Tibial nerve (tissue), 4 donors: ENCODE data around the gene SUMF1.

Experiments
- EP300 ChIP-seq, 2 donors: sonication (generic); formaldehyde crosslinking; IDR thresholded peaks; one replicate each; pipeline ENCODE4 v1.6.1; 2017; ENCODE audit warnings: antibody characterized with exemption in 2 of 2, mild to moderate bottlenecking in 1 of 2
- POLR2A ChIP-seq, 2 donors: fragments of 450-650 bp; IDR thresholded peaks; one replicate each; pipeline ENCODE4 v1.6.1; 2017; ENCODE audit warnings: antibody characterized with exemption in 2 of 2, mild to moderate bottlenecking in 2 of 2, moderate library complexity in 2 of 2
- TF ChIP-seq, protein P1 (sequence below), 5 experiments: fragments of 200-600 bp in 3 of 5; fragments of 450-650 bp in 2 of 5; sonication (generic) in 3 of 5; IDR thresholded peaks; one replicate each; pipeline ENCODE4 v1.5.1; 2016 to 2019; ENCODE audit warnings: antibody characterized with exemption in 5 of 5, mild to moderate bottlenecking in 3 of 5, moderate library complexity in 2 of 5

DNA sequence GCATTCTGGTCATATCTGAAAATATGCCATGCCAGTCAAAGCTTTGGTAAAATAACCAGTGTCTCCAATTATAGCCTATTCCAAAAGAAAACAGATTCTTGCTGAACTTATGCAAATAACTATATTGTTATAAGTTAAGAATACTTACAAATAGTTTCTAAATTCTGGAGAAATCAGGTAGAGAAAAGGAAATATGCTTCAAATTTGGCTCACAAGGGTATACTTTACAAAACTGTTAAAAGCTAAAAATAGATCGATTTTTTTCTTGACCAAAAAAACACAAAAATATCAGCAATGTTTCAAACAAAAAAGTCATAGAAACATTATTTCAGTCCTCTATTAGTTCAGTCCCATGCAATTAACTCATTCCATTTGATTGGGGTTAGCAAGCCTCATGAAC, 140.2 kb downstream of the SUMF1 start:
- TF ChIP-seq, protein P1, sequence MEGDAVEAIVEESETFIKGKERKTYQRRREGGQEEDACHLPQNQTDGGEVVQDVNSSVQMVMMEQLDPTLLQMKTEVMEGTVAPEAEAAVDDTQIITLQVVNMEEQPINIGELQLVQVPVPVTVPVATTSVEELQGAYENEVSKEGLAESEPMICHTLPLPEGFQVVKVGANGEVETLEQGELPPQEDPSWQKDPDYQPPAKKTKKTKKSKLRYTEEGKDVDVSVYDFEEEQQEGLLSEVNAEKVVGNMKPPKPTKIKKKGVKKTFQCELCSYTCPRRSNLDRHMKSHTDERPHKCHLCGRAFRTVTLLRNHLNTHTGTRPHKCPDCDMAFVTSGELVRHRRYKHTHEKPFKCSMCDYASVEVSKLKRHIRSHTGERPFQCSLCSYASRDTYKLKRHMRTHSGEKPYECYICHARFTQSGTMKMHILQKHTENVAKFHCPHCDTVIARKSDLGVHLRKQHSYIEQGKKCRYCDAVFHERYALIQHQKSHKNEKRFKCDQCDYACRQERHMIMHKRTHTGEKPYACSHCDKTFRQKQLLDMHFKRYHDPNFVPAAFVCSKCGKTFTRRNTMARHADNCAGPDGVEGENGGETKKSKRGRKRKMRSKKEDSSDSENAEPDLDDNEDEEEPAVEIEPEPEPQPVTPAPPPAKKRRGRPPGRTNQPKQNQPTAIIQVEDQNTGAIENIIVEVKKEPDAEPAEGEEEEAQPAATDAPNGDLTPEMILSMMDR (IDR thresholded peaks at IDR 0.05): no peak
- TF ChIP-seq POLR2A (IDR thresholded peaks at IDR 0.05): no peak
- TF ChIP-seq EP300 (IDR thresholded peaks at IDR 0.05): no peak
